GM10266 (cell line): ENCODE measurements around the gene DNAJC16.
"Not testable (repeated sequence)": the region's sequence is repeated elsewhere in the genome, so short reads cannot be mapped to it uniquely, and the experiment has no call there.

Source experiments
- DNase-seq: peaks from one replicate; pipeline ENCODE4 v3.0.0; 2012; ENCODE audit errors: extremely low spot score
- TF ChIP-seq, protein P1 (sequence below): IDR thresholded peaks from 2 replicates; pipeline ENCODE4 v1.5.1; 2012; ENCODE audit warnings: mild to moderate bottlenecking, low read depth; ENCODE audit not compliant: control insufficient read depth, insufficient read depth; ENCODE audit errors: missing control alignments

Gene DNAJC16

GRCh38 chr1:15526490-15527339 lies at the start of gene DNAJC16:
DNAJC16 (plus strand) TSS chr1:15526848; CDS start chr1:15529106, 2,258 bp downstream.
- TF ChIP-seq, protein P1, sequence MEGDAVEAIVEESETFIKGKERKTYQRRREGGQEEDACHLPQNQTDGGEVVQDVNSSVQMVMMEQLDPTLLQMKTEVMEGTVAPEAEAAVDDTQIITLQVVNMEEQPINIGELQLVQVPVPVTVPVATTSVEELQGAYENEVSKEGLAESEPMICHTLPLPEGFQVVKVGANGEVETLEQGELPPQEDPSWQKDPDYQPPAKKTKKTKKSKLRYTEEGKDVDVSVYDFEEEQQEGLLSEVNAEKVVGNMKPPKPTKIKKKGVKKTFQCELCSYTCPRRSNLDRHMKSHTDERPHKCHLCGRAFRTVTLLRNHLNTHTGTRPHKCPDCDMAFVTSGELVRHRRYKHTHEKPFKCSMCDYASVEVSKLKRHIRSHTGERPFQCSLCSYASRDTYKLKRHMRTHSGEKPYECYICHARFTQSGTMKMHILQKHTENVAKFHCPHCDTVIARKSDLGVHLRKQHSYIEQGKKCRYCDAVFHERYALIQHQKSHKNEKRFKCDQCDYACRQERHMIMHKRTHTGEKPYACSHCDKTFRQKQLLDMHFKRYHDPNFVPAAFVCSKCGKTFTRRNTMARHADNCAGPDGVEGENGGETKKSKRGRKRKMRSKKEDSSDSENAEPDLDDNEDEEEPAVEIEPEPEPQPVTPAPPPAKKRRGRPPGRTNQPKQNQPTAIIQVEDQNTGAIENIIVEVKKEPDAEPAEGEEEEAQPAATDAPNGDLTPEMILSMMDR = peak; percentile 39

DNA sequence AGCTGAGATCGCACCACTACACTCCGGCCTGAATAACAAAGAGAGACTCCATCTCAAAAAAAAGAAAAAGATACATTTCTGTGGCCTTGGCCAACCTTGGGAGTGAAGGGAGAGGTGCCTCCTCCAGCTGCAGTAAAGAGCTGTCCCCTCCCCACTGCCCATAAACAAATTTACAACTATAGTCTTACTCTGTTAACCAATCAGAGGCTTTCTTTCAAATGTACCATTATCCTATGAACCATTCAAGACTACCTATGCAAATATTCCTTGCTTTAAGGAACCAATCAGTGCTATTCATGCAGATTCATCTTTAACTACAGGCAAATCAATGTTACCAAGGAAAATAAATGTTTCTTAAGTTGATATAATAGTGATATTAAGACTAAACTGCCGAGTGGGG lies 49.7 kb upstream of the DNAJC16 start:
- no peak for DNase-seq
- TF ChIP-seq, protein P1 = no peak

More at GRCh38 chr1:15526490-15527339, at the start of gene DNAJC16:
- peak; percentile 86 for DNase-seq

DNA sequence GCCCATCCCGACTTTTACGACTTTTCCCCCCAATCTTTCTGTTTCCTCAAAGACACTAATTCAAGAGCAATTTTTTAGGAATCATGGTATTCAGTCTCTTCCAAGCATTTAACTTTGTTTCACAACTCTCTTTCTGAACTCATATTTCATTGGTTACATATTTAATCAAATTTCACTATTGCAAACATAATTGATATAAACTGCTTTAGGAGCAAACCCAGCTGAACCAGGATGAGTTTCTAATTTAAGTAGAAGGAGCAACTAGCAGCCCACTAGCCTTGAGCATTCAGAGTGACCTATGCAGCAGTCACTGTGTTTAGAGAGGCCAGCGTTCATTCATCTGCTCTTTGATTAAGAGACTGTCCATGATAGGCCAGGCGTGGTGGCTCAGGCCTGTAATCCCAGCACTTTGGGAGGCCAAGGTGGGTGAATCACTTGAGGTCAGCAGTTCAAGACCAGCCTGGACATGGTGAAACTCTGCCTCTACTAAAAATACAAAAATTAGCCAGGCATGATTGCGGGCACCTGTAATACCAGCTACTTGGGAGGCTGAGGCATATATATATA lies 48.9 kb upstream of the DNAJC16 start:
- no peak for DNase-seq
- TF ChIP-seq, protein P1 = no peak

DNA sequence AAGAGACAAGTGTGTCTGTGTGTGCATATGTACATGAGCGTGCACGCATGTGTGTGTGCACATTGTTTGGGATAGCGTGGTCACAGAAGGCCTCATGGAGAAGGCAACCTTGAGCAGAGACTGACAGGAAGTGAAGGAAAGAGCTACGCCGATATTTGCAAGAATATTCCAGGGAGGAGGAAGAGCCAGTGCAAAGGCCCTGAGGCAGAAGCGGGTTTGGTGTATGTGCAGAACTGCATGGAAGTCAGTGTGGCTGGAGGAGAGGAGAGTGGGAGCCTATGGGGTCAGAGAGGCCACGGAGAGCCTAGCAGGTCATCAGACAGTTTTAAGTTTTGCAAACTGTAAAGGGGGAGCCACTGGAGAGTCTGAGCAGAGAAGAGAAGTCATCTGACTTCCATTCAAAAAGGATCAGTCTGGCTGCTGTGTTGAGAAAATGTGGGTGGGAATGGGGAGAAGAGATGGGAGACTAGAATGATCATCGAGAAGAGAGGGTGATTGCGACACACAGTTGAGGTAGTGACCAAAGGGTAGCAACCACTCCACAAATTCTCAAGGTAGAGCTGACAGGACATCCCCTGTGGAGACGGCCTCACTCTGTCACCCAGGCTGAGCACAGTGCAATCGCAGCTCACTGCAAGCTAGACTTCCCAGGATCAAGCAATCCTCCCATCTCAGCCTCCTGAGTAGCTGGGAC lies 46.8 kb upstream of the DNAJC16 start:
- TF ChIP-seq, protein P1 = no peak
- DNase-seq = no peak

GRCh38 chr1:15482455-15482854 lies 44.2 kb upstream of the DNAJC16 start:
- DNase-seq = not testable (repeated sequence)

DNA sequence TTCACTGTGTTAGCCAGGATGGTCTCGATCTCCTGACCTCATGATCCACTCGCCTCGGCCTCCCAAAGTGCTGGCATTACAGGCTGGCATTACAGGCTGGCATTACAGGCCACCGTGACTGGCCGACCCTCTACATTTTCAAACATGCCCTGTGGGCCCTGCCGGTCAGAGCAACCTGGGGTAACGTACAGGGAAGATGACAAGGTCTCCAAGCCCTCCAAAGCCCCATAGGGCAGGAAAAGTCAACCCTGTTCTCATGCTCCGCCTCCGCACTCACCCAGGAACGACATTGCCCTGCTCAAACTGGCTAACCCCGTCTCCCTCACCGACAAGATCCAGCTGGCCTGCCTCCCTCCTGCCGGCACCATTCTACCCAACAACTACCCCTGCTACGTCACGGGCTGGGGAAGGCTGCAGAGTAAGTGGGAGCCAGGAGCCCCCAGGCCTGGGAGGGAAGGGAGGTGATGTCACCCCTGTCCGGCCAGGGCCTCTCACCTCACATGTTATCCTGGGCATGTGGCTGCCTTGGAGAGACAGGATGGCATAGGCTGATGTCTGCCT lies 43.6 kb upstream of the DNAJC16 start:
- DNase-seq = not testable (repeated sequence)

DNA sequence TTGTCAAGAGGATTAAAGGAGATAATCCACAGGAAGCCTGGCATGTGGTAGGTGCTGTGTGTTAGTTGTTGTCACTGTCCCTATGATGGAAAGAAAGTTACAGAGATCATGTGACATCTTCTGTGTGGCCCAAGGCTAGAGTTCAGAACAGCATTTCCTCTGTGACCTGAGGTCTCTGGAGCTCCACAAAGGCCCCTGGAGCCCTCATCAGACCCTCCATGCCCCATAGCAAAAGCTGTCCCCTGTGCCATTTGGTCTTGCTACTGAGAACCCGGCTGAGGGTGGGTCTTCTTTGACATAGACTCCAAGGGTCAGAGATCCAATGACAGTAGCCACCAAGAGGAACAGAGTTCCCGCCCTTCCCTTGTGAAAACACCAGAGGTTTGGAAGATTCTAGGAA lies 42.7 kb upstream of the DNAJC16 start:
- TF ChIP-seq, protein P1 = no peak
- DNase-seq = no peak

- not testable (repeated sequence) for DNase-seq
Observed at GRCh38 chr1:15484443-15484842, 42.2 kb upstream of the DNAJC16 start.
